NT2/D1 (cell line): ENCODE measurements around the gene TMC3.
"Not testable (repeated sequence)": the region's sequence is repeated elsewhere in the genome, so short reads cannot be mapped to it uniquely, and the experiment has no call there.

Experiments
- YY1 ChIP-seq: IDR thresholded peaks from 2 replicates; pipeline ENCODE4 v1.6.1; 2011; ENCODE audit not compliant: insufficient read length, insufficient read depth
- ZNF274 ChIP-seq: IDR thresholded peaks from 2 replicates; pipeline ENCODE4 v1.6.1; 2011; ENCODE audit warnings: mild to moderate bottlenecking, low read depth, low read length

GRCh38 chr15:81414274-81414968 is 40.4 kb upstream of the TMC3 start:
- not testable (repeated sequence) for TF ChIP-seq ZNF274, YY1
